HCT116 (cell line): ENCODE data around the gene TMCO6. TPM values are rescaled to one million over a fixed set of nuclear protein-coding genes. Genes with fewer than 3 reads are reported as not detected.

Source experiments
- ATAC-seq: fragments of 200-7000 bp; cut with Tn5 transposase; 2 replicates; pipeline ENCODE4 v1.9.1; 2020; ENCODE audit warnings: mild to moderate bottlenecking, moderate library complexity
- BruUV-seq: library from RNA; stranded (reverse); fragments of 400-500 nt; replicated peaks from 2 replicates; lab custom pipeline; 2021; lab: Mats Ljungman, UMichigan
- CTCF ChIA-PET: fragments of 300-600 bp; sonication (Branson Sonifier 250); formaldehyde crosslinking; loops from one replicate; lab custom pipeline; 2021; ENCODE audit warnings: antibody characterized with exemption; lab: Charles Lee
- POLR2A ChIA-PET: fragments of 300-600, 350-600 bp; sonication (Branson Sonifier 250); formaldehyde crosslinking; loops from one replicate; lab custom pipeline; 2021; ENCODE audit warnings: antibody characterized with exemption; lab: Charles Lee
- RAD21 ChIA-PET, 2 experiments: fragments of 300-600 bp; sonication (Branson Sonifier 250); formaldehyde crosslinking; loops; one replicate each; lab custom pipeline; 2023; ENCODE audit warnings: low total read pairs in 2 of 2; ENCODE audit not compliant: uncharacterized antibody in 2 of 2, unreplicated experiment in 2 of 2, low non-redundant PET in 1 of 2; lab: Charles Lee
- DNase-seq: peaks from one replicate; pipeline ENCODE4 v3.0.0-alpha.2; 2010; ENCODE audit warnings: low read depth, low spot score
- H2AFZ ChIP-seq: fragments of 200-600 bp; shearing (Covaris generic), sonication (generic); 2 replicates; pipeline ENCODE4 v1.6.1; 2017; ENCODE audit warnings: low read depth, mixed run types, mixed read lengths, antibody characterized with exemption, low read length; ENCODE audit not compliant: poor library complexity, severe bottlenecking
- H3K27ac ChIP-seq: 2 replicates; pipeline ENCODE4 v1.5.1; 2012; ENCODE audit warnings: low read depth, low read length
- H3K27me3 ChIP-seq: fragments of 200-600 bp; sonication (generic); 2 replicates; pipeline ENCODE4 v1.6.1; 2016; ENCODE audit warnings: mixed run types, low read length, mixed read lengths; ENCODE audit not compliant: insufficient read depth
- H3K36me3 ChIP-seq, 2 experiments: fragments of 200-500 bp in 1 of 2; fragments of 200-600 bp in 1 of 2; sonication (Bioruptor generic) in 1 of 2; sonication (generic) in 1 of 2; 2 replicates each; pipeline versions ENCODE4 v1.5.1 to v1.6.1; 2014 to 2016; ENCODE audit warnings: low read length in 2 of 2, inconsistent platforms in 1 of 2, mixed read lengths in 1 of 2, mixed run types in 1 of 2; ENCODE audit not compliant: insufficient read depth in 2 of 2, control insufficient read depth in 1 of 2
- H3K4me1 ChIP-seq, 2 experiments: fragments of 200-600 bp in 1 of 2; sonication (generic) in 1 of 2; 2 replicates each; pipeline versions ENCODE4 v1.5.1 to v1.6.1; 2012 to 2017; ENCODE audit warnings: low read length in 2 of 2, inconsistent platforms in 1 of 2, mild to moderate bottlenecking in 1 of 2, mixed read lengths in 1 of 2, mixed run types in 1 of 2, moderate library complexity in 1 of 2; ENCODE audit not compliant: insufficient read depth in 2 of 2, control insufficient read depth in 1 of 2
- H3K4me2 ChIP-seq: fragments of 200-600 bp; sonication (generic); 2 replicates; pipeline ENCODE4 v1.6.1; 2017; ENCODE audit warnings: mixed run types, low read length, mixed read lengths
- H3K4me3 ChIP-seq, 2 experiments: fragments of 200-600 bp in 1 of 2; sonication (generic) in 1 of 2; replicated peaks in 1 of 2; 2 replicates each; pipeline ENCODE4 v1.5.1; 2011 to 2016; ENCODE audit warnings: low read length in 2 of 2, control low read depth in 1 of 2, low read depth in 1 of 2, mild to moderate bottlenecking in 1 of 2, mixed read lengths in 1 of 2, mixed run types in 1 of 2
- H3K79me2 ChIP-seq: fragments of 200-600 bp; sonication (generic); 2 replicates; pipeline ENCODE4 v1.6.1; 2017; ENCODE audit warnings: mild to moderate bottlenecking, mixed run types, low read length, moderate library complexity, mixed read lengths; ENCODE audit not compliant: insufficient read depth
- H3K9ac ChIP-seq: fragments of 200-600 bp; sonication (generic); 2 replicates; pipeline ENCODE4 v1.6.1; 2016; ENCODE audit warnings: low read length, mixed read lengths
- H3K9me2 ChIP-seq: fragments of 200-600 bp; sonication (generic), shearing (Covaris generic); 2 replicates; pipeline ENCODE4 v1.6.1; 2017; ENCODE audit warnings: mixed run types, mild to moderate bottlenecking, moderate library complexity; ENCODE audit not compliant: insufficient read depth
- H3K9me3 ChIP-seq, 2 experiments: fragments of 200-500 bp in 1 of 2; fragments of 200-600 bp in 1 of 2; sonication (Bioruptor generic) in 1 of 2; sonication (generic) in 1 of 2; 2 replicates each; pipeline ENCODE4 v1.6.1; 2014 to 2017; ENCODE audit warnings: low read length in 2 of 2, mixed read lengths in 2 of 2, inconsistent platforms in 1 of 2, low read depth in 1 of 2, mild to moderate bottlenecking in 1 of 2, mixed run types in 1 of 2, moderate library complexity in 1 of 2; ENCODE audit not compliant: control insufficient read depth in 1 of 2, insufficient read depth in 1 of 2
- H4K20me1 ChIP-seq: fragments of 200-600 bp; sonication (generic), shearing (Covaris generic); 2 replicates; pipeline ENCODE4 v1.6.1; 2017; ENCODE audit warnings: mixed run types, mild to moderate bottlenecking, moderate library complexity; ENCODE audit not compliant: insufficient read depth
- EZH2phosphoT487 ChIP-seq: fragments of 200-600 bp; IDR thresholded peaks from 2 replicates; pipeline ENCODE4 v1.6.1; 2018; ENCODE audit warnings: antibody characterized with exemption, borderline replicate concordance
- FOSL1 ChIP-seq: IDR thresholded peaks from 2 replicates; pipeline ENCODE4 v1.6.1; 2012; ENCODE audit warnings: low read depth
- JUND ChIP-seq: IDR thresholded peaks from 2 replicates; pipeline ENCODE4 v1.6.1; 2012
- MAX ChIP-seq: IDR thresholded peaks from 2 replicates; pipeline ENCODE4 v1.6.1; 2012
- POLR2A ChIP-seq: IDR thresholded peaks from 2 replicates; pipeline ENCODE4 v1.7.0; 2011; ENCODE audit warnings: borderline replicate concordance; ENCODE audit not compliant: insufficient read depth, insufficient read length; ENCODE audit errors: extremely low read depth
- POLR2AphosphoS5 ChIP-seq: IDR thresholded peaks from 2 replicates; pipeline ENCODE4 v1.6.1; 2011; ENCODE audit warnings: mild to moderate bottlenecking, low read depth, low read length, moderate library complexity
- RAD21 ChIP-seq: IDR thresholded peaks from 2 replicates; pipeline ENCODE4 v1.6.1; 2012; ENCODE audit warnings: low read depth, mild to moderate bottlenecking
- REST ChIP-seq: IDR thresholded peaks from 2 replicates; pipeline ENCODE4 v1.6.1; 2012; ENCODE audit warnings: low read depth
- SIN3A ChIP-seq: IDR thresholded peaks from 2 replicates; pipeline ENCODE4 v1.6.1; 2012; ENCODE audit warnings: low read depth
- SRF ChIP-seq: IDR thresholded peaks from 2 replicates; pipeline ENCODE4 v1.6.1; 2012; ENCODE audit warnings: low read depth
- ZNF274 ChIP-seq: fragments of 200-500 bp; sonication (Bioruptor generic); IDR thresholded peaks from 2 replicates; pipeline ENCODE4 v1.6.1; 2014; ENCODE audit warnings: mild to moderate bottlenecking, low read depth, low read length, inconsistent platforms
- intact Hi-C: fragments of 100-400 bp; cut with micrococcal nuclease; formaldehyde crosslinking; loops from 2 replicates; pipeline ENCODE4 v1.10.0; 2022
- total RNA-seq: library from RNA; stranded (reverse); gene quantifications from one replicate; pipeline ENCODE4 v1.2.1, GENCODE V29; 2021; ENCODE audit not compliant: unreplicated experiment

The TMCO6 gene
- total RNA-seq, 1 experiment from 2014 or later = 28.0 TPM

GRCh38 chr5:140677947-140678346, 38.7 kb downstream of the TMCO6 start (continued):
- no peak for TF ChIP-seq REST

GRCh38 chr5:140678993-140679392, 39.7 kb downstream of the TMCO6 start:
- no peak overlapping the region for H3K4me3 ChIP-seq
- no TSS peak for BruUV-seq
- H3K36me3 ChIP-seq = peaks cover 35 to 43% of the 10 kb centered on the region in 2 experiments; a peak in 3 of 4 replicates
- ChIA-PET CTCF (no interaction called here), POLR2A (interaction anchor here (1.9 kb wide), 1 partner anchor 12 kb away, joined by 6 read pairs; the partner anchor contains the start of genes HARS1 and HARS2), RAD21 (no interaction called here)
- TF ChIP-seq POLR2AphosphoS5 (no peak), SIN3A (no peak), POLR2A (no peak), ZNF274 (no peak), MAX (no peak), SRF (no peak), EZH2phosphoT487 (no peak), JUND (no peak), FOSL1 (no peak), RAD21 (no peak)
- ATAC-seq = no peak
- H3K27ac ChIP-seq = no peak overlapping the region
- no peak overlapping the region for H2AFZ ChIP-seq
- no peaks in the 10 kb centered on the region for H3K27me3 ChIP-seq
- H3K9ac ChIP-seq = no peak overlapping the region
- H4K20me1 ChIP-seq = no peaks in the 10 kb centered on the region
- H3K79me2 ChIP-seq = no peaks in the 10 kb centered on the region
- DNase-seq = no peak
- no peaks in the 10 kb centered on the region for H3K4me1 ChIP-seq
- intact Hi-C loops = no loop called here
- H3K9me3 ChIP-seq = no peaks in the 10 kb centered on the region
- H3K9me2 ChIP-seq = no peaks in the 10 kb centered on the region
- H3K4me2 ChIP-seq = no peak overlapping the region
